Measurements from ENCODE around the gene FANK1. TPM values are rescaled to one million over a fixed set of nuclear protein-coding genes. Genes with fewer than 3 reads are reported as not detected.

Gene FANK1
- polyA plus RNA-seq, 1 donor from 2014 or later: 3.1 TPM

- TF ChIP-seq, protein P1, sequence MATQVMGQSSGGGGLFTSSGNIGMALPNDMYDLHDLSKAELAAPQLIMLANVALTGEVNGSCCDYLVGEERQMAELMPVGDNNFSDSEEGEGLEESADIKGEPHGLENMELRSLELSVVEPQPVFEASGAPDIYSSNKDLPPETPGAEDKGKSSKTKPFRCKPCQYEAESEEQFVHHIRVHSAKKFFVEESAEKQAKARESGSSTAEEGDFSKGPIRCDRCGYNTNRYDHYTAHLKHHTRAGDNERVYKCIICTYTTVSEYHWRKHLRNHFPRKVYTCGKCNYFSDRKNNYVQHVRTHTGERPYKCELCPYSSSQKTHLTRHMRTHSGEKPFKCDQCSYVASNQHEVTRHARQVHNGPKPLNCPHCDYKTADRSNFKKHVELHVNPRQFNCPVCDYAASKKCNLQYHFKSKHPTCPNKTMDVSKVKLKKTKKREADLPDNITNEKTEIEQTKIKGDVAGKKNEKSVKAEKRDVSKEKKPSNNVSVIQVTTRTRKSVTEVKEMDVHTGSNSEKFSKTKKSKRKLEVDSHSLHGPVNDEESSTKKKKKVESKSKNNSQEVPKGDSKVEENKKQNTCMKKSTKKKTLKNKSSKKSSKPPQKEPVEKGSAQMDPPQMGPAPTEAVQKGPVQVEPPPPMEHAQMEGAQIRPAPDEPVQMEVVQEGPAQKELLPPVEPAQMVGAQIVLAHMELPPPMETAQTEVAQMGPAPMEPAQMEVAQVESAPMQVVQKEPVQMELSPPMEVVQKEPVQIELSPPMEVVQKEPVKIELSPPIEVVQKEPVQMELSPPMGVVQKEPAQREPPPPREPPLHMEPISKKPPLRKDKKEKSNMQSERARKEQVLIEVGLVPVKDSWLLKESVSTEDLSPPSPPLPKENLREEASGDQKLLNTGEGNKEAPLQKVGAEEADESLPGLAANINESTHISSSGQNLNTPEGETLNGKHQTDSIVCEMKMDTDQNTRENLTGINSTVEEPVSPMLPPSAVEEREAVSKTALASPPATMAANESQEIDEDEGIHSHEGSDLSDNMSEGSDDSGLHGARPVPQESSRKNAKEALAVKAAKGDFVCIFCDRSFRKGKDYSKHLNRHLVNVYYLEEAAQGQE (IDR thresholded peaks at IDR 0.05; ENCODE audit: borderline replicate concordance): no peak
- TF ChIP-seq MXI1 (conservative IDR thresholded peaks at IDR 0.05; ENCODE audit: poor library complexity, severe bottlenecking): no peak
- TF ChIP-seq RAD21 (conservative IDR thresholded peaks at IDR 0.05): no peak
- TF ChIP-seq, protein P2, sequence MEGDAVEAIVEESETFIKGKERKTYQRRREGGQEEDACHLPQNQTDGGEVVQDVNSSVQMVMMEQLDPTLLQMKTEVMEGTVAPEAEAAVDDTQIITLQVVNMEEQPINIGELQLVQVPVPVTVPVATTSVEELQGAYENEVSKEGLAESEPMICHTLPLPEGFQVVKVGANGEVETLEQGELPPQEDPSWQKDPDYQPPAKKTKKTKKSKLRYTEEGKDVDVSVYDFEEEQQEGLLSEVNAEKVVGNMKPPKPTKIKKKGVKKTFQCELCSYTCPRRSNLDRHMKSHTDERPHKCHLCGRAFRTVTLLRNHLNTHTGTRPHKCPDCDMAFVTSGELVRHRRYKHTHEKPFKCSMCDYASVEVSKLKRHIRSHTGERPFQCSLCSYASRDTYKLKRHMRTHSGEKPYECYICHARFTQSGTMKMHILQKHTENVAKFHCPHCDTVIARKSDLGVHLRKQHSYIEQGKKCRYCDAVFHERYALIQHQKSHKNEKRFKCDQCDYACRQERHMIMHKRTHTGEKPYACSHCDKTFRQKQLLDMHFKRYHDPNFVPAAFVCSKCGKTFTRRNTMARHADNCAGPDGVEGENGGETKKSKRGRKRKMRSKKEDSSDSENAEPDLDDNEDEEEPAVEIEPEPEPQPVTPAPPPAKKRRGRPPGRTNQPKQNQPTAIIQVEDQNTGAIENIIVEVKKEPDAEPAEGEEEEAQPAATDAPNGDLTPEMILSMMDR (IDR thresholded peaks at IDR 0.05; ENCODE audit: poor library complexity, severe bottlenecking): no peak
- no peak for TF ChIP-seq SMC3 (conservative IDR thresholded peaks at IDR 0.05; ENCODE audit: poor library complexity)
- TF ChIP-seq EP300 (conservative IDR thresholded peaks at IDR 0.05; ENCODE audit: poor library complexity, severe bottlenecking): no peak
- TF ChIP-seq TAF1 (IDR thresholded peaks at IDR 0.05; ENCODE audit: low read depth): no peak
- TF ChIP-seq EZH2 (IDR thresholded peaks at IDR 0.05; ENCODE audit: borderline replicate concordance, insufficient read depth, low read length, poor library complexity, severe bottlenecking): no peak
- H3K4me3 ChIP-seq (ENCODE audit: low read length): no peak overlapping the region
Measured at GRCh38 chr10:125865120-125865519, 31.2 kb upstream of the FANK1 start.

GRCh38 chr10:125866421-125867029 is 29.8 kb upstream of the FANK1 start:
- Histone ChIP-seq H3K9me2 (ENCODE audit: insufficient read depth, low read length) (no peaks in the 10 kb centered on the region), H4K20me1 (ENCODE audit: insufficient read depth) (no peaks in the 10 kb centered on the region), H3K4me3 (ENCODE audit: low read length) (no peak overlapping the region), H3K27ac (ENCODE audit: low read length) (no peak overlapping the region), H3K36me3 (ENCODE audit: insufficient read depth, low read length) (no peaks in the 10 kb centered on the region), H2AFZ (ENCODE audit: low read depth, low read length) (no peak overlapping the region), H3K9me3 (ENCODE audit: low read length) (no peaks in the 10 kb centered on the region), H3K27me3 (ENCODE audit: insufficient read depth, low read depth, low read length) (no peaks in the 10 kb centered on the region), H3K79me2 (replicated peaks; ENCODE audit: insufficient read depth, low read length) (peaks cover 3% of the 10 kb centered on the region), H3K4me2 (ENCODE audit: low read length) (no peak overlapping the region), H3K9ac (ENCODE audit: low read length) (no peak overlapping the region), H3F3A (ENCODE audit: insufficient read depth, low read length, poor library complexity, severe bottlenecking) (no peaks in the 10 kb centered on the region)
- no peak for TF ChIP-seq RAD21 (conservative IDR thresholded peaks at IDR 0.05)
- TF ChIP-seq, protein P2 (IDR thresholded peaks at IDR 0.05; ENCODE audit: poor library complexity, severe bottlenecking): no peak
- TF ChIP-seq POLR2AphosphoS5 (IDR thresholded peaks at IDR 0.05): no peak
- TF ChIP-seq SMC3 (conservative IDR thresholded peaks at IDR 0.05; ENCODE audit: poor library complexity): no peak
- no peak for TF ChIP-seq EP300 (conservative IDR thresholded peaks at IDR 0.05; ENCODE audit: poor library complexity, severe bottlenecking)
- TF ChIP-seq EZH2 (IDR thresholded peaks at IDR 0.05; ENCODE audit: borderline replicate concordance, insufficient read depth, low read length, poor library complexity, severe bottlenecking): no peak
- TF ChIP-seq, protein P1 (IDR thresholded peaks at IDR 0.05; ENCODE audit: borderline replicate concordance): no peak
- no peak for TF ChIP-seq TAF1 (IDR thresholded peaks at IDR 0.05; ENCODE audit: low read depth)
- TF ChIP-seq MXI1 (conservative IDR thresholded peaks at IDR 0.05; ENCODE audit: poor library complexity, severe bottlenecking): no peak

More at GRCh38 chr10:125865120-125865519, 31.2 kb upstream of the FANK1 start:
- Histone ChIP-seq H3F3A (ENCODE audit: insufficient read depth, low read length, poor library complexity, severe bottlenecking) (no peaks in the 10 kb centered on the region), H3K9ac (ENCODE audit: low read length) (no peak overlapping the region), H3K27me3 (ENCODE audit: insufficient read depth, low read depth, low read length) (no peaks in the 10 kb centered on the region), H2AFZ (ENCODE audit: low read depth, low read length) (no peak overlapping the region), H3K36me3 (ENCODE audit: insufficient read depth, low read length) (no peaks in the 10 kb centered on the region), H3K9me2 (ENCODE audit: insufficient read depth, low read length) (no peaks in the 10 kb centered on the region), H3K79me2 (replicated peaks; ENCODE audit: insufficient read depth, low read length) (peaks cover 3% of the 10 kb centered on the region), H3K27ac (ENCODE audit: low read length) (no peak overlapping the region), H3K9me3 (ENCODE audit: low read length) (no peaks in the 10 kb centered on the region), H3K4me2 (ENCODE audit: low read length) (no peak overlapping the region), H4K20me1 (ENCODE audit: insufficient read depth) (no peaks in the 10 kb centered on the region)

Data from neural cell (in vitro differentiated cells).